ENCODE data around the gene BRCA2. TPM values are rescaled to one million over a fixed set of nuclear protein-coding genes. Genes with fewer than 3 reads are reported as not detected.

Gene BRCA2
- total and polyA plus RNA-seq, 9 donors: 0.36 to 3.3 (median 0.95) TPM

DNA sequence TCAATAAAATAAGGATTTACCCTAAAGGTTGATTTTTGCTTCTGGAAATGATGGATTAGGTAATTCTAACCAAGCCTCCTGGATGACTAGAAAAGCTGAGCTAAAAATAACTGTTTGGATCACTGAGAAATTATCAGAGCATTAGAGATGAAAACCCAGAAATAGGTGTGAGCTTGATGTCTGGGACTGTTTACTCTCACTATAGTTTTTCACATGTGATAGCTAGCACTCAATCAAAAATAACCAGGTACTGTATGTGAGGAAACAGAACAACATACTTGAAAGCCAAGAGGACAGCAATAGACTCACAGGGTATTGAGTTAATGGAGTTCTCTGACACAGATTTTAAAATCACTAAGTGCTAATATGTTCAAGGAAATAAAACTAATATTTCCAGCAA is 9.7 kb upstream of the BRCA2 start:
- no peak for DNase-seq
- intact Hi-C loops (cut with DNase I): loop anchor here in 1 of 4 donors (10.0 kb wide), 1 partner anchor 291 kb away; no protein-coding TSS in a partner anchor

DNA sequence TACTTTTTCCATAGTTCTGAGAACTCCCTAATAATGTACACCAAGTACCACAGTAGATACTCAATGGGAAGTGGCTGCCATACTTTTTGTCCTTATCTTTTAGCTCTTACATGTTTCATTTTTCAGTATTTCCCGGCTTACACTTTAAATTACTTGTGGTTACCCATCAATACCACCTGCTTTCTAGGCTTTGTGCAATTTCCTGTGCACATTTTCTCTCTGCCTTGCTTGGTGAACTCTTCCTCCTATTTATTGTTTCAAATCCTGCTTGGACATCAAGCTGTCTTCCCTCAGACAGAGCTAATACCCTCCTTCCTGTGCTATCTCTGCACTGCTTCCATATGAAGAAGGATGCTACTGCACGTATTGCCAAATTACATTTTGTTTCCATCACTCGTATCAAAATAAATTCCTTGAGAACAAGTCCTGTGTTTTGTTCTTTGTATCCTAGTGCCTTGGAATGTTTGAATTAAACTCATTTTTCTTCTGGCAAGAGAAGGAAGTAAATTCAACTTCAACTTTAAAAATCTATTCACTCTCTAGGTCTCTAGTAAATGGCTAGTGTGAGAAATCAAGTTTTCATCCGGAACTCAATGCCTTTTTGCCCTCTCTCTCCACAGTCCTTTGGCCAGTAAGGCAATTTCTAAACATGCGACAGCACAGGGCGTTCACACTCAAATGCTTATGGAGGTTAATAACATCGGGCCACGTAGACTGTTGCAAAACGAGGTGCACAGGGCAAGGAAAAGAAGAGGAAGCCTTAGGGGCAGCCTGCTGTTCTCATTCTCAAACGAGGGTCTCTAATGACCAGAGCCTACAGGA is 5.8 kb upstream of the BRCA2 start:
- peak overlapping the region; percentile 11 for H3K4me3 ChIP-seq
- no peaks in the 10 kb centered on the region for H3K36me3 ChIP-seq
- no peak overlapping the region for H3K27ac ChIP-seq
- no peaks in the 10 kb centered on the region for H3K27me3 ChIP-seq
- H3K9me3 ChIP-seq: no peaks in the 10 kb centered on the region
- peaks cover under 1% of the 10 kb centered on the region for H3K4me1 ChIP-seq (ENCODE audit: insufficient read depth)
- 16 to 28% (median 27%) methylated on average over 10 of the region's 10 CpGs for WGBS, 3 donors
- TF ChIP-seq EP300 (IDR thresholded peaks at IDR 0.05) (no peak), POLR2A (IDR thresholded peaks at IDR 0.05) (no peak)
- TF ChIP-seq, protein P1, sequence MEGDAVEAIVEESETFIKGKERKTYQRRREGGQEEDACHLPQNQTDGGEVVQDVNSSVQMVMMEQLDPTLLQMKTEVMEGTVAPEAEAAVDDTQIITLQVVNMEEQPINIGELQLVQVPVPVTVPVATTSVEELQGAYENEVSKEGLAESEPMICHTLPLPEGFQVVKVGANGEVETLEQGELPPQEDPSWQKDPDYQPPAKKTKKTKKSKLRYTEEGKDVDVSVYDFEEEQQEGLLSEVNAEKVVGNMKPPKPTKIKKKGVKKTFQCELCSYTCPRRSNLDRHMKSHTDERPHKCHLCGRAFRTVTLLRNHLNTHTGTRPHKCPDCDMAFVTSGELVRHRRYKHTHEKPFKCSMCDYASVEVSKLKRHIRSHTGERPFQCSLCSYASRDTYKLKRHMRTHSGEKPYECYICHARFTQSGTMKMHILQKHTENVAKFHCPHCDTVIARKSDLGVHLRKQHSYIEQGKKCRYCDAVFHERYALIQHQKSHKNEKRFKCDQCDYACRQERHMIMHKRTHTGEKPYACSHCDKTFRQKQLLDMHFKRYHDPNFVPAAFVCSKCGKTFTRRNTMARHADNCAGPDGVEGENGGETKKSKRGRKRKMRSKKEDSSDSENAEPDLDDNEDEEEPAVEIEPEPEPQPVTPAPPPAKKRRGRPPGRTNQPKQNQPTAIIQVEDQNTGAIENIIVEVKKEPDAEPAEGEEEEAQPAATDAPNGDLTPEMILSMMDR (IDR thresholded peaks at IDR 0.05): no peak
- intact Hi-C loops (cut with DNase I): loop anchor here (5.0 to 10.0 kb wide), 6 partner anchors 277 to 405 kb away; partner anchors contain the start of gene FRY (in 1 of the 4)
- peak in 2 of 5 donors; percentile 15 to 32 for DNase-seq

More for the DNA sequence above, 9.7 kb upstream of the BRCA2 start:
- no peaks in the 10 kb centered on the region for H3K9me3 ChIP-seq
- no peak for TF ChIP-seq EP300 (IDR thresholded peaks at IDR 0.05)
- no peak for TF ChIP-seq POLR2A (IDR thresholded peaks at IDR 0.05)
- TF ChIP-seq, protein P1 (IDR thresholded peaks at IDR 0.05): no peak
- no peaks in the 10 kb centered on the region for H3K27me3 ChIP-seq
- no peaks in the 10 kb centered on the region for H3K36me3 ChIP-seq
- no peaks in the 10 kb centered on the region for H3K4me1 ChIP-seq (ENCODE audit: insufficient read depth)
- H3K4me3 ChIP-seq: no peak overlapping the region
- H3K27ac ChIP-seq: no peak overlapping the region

GRCh38 chr13:32310134-32310706 is 5.1 kb upstream of the BRCA2 start:
- H3K27me3 ChIP-seq: no peaks in the 10 kb centered on the region
- 41 to 52% (median 42%) methylated on average over 12 of the region's 12 CpGs for WGBS, 3 donors
- no peak for DNase-seq
- peaks cover 5% of the 10 kb centered on the region for H3K4me1 ChIP-seq (ENCODE audit: insufficient read depth)
- TF ChIP-seq POLR2A (IDR thresholded peaks at IDR 0.05): no peak
- TF ChIP-seq, protein P1 (IDR thresholded peaks at IDR 0.05): peak; percentile 55 to 75 (median 69)
- H3K36me3 ChIP-seq: no peaks in the 10 kb centered on the region
- no peaks in the 10 kb centered on the region for H3K9me3 ChIP-seq
- H3K27ac ChIP-seq: no peak overlapping the region
- intact Hi-C loops (cut with DNase I): loop anchor here in 3 of 4 donors (5.0 to 10.0 kb wide), 5 partner anchors 278 to 405 kb away; partner anchors contain the start of gene FRY (in 1 of the 3)
- H3K4me3 ChIP-seq: peak overlapping the region; percentile 11

GRCh38 chr13:32311188-32311897 is 4.0 kb upstream of the BRCA2 start:
- Histone ChIP-seq H3K9me3 (no peaks in the 10 kb centered on the region), H3K36me3 (no peaks in the 10 kb centered on the region), H3K4me3 (no peak overlapping the region), H3K4me1 (ENCODE audit: insufficient read depth) (peaks cover 5% of the 10 kb centered on the region), H3K27me3 (no peaks in the 10 kb centered on the region), H3K27ac (no peak overlapping the region)
- WGBS, 3 donors: 90 to 94% (median 93%) methylated on average over 36 of the region's 36 CpGs
- DNase-seq: peak in 1 of 5 donors; percentile 20
- TF ChIP-seq, protein P1 (IDR thresholded peaks at IDR 0.05): no peak
- no peak for TF ChIP-seq POLR2A (IDR thresholded peaks at IDR 0.05)
- TF ChIP-seq EP300 (IDR thresholded peaks at IDR 0.05): no peak
- intact Hi-C loops (cut with DNase I): loop anchor here in 3 of 4 donors (5.0 to 10.0 kb wide), 5 partner anchors 279 to 407 kb away; partner anchors contain the start of gene FRY (in 1 of the 3)

Measured in ovary (tissue), 9 donors.